OCI-LY7 (cell line): ENCODE results near the gene ARMH4.

Experiments
- CTCF ChIP-seq: fragments of 200-600 bp; sonication (generic); conservative IDR thresholded peaks from 2 replicates; pipeline ENCODE4 v1.5.1; 2014; ENCODE audit warnings: mild to moderate bottlenecking, antibody characterized with exemption, low read length, moderate library complexity, mixed read lengths
- EZH2phosphoT487 ChIP-seq: fragments of 200-600 bp; sonication (generic); IDR thresholded peaks from 2 replicates; pipeline ENCODE4 v1.6.1; 2018; ENCODE audit warnings: low read depth, borderline replicate concordance, mild to moderate bottlenecking, mixed run types, antibody characterized with exemption, low read length, moderate library complexity, mixed read lengths

- TF ChIP-seq CTCF: no peak
- no peak for TF ChIP-seq EZH2phosphoT487
These were observed 90.4 kb downstream of the ARMH4 start for GRCh38 chr14:58061581-58061980.
